Activated T-cell treated with anti-CD3 and anti-CD28 coated beads, Interleukin-2, amount 50 U/mL, for 4 hours (primary cell): ENCODE data around the gene MIGA2. TPM values are rescaled to one million over a fixed set of nuclear protein-coding genes. Genes with fewer than 3 reads are reported as not detected.
"Not testable (repeated sequence)": the region's sequence is repeated elsewhere in the genome, so short reads cannot be mapped to it uniquely, and the experiment has no call there.

Experiments used
- ATAC-seq, 2 donors: fragments of 200-7000 bp; cut with Tn5 transposase; one replicate each; pipeline ENCODE4 v1.10.0; 2021
- DNase-seq: peaks from one replicate; pipeline ENCODE4 v3.0.0-alpha.2; 2020
- H3K27me3 Mint-ChIP-seq: one replicate; pipeline ENCODE4 v1.8.0; 2021; ENCODE audit warnings: low read depth, mixed read lengths
- H3K36me3 Mint-ChIP-seq: one replicate; pipeline ENCODE4 v1.8.0; 2022; ENCODE audit warnings: mixed read lengths; ENCODE audit not compliant: insufficient read depth
- H3K4me1 Mint-ChIP-seq: one replicate; pipeline ENCODE4 v1.8.0; 2021; ENCODE audit warnings: low read depth, mixed read lengths
- H3K4me3 Mint-ChIP-seq: one replicate; pipeline ENCODE4 v1.8.0; 2021; ENCODE audit warnings: mild to moderate bottlenecking, moderate library complexity, mixed read lengths
- H3K9me3 Mint-ChIP-seq: one replicate; pipeline ENCODE4 v1.8.0; 2021; ENCODE audit warnings: mixed read lengths
- total RNA-seq, 3 donors: library from RNA; stranded (reverse); gene quantifications; one replicate each; pipeline ENCODE4 v1.2.1, GENCODE V29; 2021

The MIGA2 gene, protein sequence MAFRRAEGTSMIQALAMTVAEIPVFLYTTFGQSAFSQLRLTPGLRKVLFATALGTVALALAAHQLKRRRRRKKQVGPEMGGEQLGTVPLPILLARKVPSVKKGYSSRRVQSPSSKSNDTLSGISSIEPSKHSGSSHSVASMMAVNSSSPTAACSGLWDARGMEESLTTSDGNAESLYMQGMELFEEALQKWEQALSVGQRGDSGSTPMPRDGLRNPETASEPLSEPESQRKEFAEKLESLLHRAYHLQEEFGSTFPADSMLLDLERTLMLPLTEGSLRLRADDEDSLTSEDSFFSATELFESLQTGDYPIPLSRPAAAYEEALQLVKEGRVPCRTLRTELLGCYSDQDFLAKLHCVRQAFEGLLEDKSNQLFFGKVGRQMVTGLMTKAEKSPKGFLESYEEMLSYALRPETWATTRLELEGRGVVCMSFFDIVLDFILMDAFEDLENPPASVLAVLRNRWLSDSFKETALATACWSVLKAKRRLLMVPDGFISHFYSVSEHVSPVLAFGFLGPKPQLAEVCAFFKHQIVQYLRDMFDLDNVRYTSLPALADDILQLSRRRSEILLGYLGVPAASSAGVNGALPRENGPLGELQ
- total RNA-seq = 10 to 100 TPM; 42.4 to 50.9 (median 46.6) TPM

DNA sequence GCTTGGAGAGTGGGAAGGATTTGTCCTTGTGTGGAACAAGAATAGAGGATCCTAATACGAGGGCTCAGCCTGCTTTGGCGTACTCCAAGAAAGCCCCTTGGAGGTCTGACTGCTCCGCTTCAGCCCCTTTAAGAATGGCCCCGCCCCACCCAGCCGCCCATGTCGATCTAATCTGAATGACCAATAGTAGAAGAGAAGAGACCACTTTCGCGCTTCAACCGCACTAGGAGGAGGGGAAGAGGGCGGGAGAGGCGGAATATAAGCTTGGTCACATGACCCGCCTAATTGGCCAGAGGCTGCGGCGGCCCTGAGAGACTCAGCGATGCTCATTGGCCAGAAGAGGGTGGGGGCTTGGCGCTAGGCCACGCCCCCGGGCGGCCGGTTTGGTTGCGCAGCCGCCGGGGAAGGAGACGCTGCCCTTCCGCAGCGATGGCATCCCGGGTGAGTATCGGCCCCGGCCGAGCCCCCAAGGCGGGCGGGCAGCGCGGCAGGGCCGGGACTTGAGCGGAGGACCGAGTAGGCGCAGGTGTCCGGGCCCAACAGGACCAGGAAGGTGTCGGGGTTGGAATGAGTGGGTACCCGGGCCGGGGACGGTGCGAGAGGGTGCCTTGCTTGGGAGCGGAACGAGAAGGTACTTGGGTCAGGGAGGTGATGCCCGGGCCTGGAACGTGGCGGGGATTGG lies at the start of gene MIGA2:
Gene MIGA2, plus strand, starts transcription at position 386 of the 682 bp plus-strand sequence. CDS start 3,969 bp downstream, outside the sequence.
- H3K4me1 Mint-ChIP-seq = peaks cover 32% of the 10 kb centered on the region
- peak; percentile 99 for ATAC-seq
- H3K9me3 Mint-ChIP-seq = no peaks in the 10 kb centered on the region
- H3K4me3 Mint-ChIP-seq = peak within 1 kb of the TSS; percentile 97
- no peaks in the 10 kb centered on the region for H3K36me3 Mint-ChIP-seq
- DNase-seq = peak; percentile 88
- H3K27me3 Mint-ChIP-seq = no peaks in the 10 kb centered on the region

DNA sequence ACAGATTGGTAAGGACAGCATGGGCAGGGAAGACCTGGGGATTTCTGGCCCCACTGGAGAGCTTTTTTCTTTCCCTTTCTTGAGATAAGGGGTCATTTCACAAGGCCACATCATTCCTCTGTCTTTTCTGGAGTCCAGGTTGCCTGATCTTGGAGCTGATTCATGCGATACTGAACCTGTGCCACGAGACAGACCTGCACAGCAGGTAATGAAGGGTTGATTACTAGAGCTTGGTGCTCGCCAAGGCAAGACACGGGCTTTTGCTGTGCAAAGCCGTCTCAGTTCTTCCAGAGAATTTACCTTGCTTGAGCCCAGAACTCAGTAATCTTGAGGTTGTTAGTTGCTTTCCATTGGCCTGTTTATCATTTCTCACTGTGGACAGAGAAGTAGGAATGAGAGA lies 49.8 kb upstream of the MIGA2 start:
- DNase-seq (no peak), ATAC-seq (no peak)
- Mint-ChIP-seq H3K4me1 (no peaks in the 10 kb centered on the region), H3K36me3 (peaks cover 42% of the 10 kb centered on the region), H3K9me3 (no peaks in the 10 kb centered on the region), H3K27me3 (no peaks in the 10 kb centered on the region), H3K4me3 (no peak overlapping the region)

DNA sequence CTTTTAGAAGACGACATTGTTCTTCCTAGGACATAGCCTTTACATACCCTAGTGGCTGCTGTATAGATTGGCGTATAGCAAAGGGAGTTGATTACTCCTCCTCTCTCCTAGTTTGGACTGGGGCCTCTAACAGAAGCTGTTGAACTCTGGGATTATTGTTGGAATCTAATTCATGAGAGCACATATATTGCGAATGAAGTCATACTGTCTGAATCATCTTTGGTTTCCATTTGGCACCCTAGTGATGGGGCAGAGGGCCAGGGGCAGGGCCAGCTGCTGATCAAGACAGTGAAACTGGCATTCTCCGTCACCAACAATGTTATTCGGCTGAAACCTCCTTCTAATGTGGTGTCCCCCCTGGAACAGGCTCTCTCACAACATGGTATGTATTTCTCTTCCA lies 48.6 kb upstream of the MIGA2 start:
- ATAC-seq (no peak), DNase-seq (no peak)
- Mint-ChIP-seq H3K27me3 (no peaks in the 10 kb centered on the region), H3K9me3 (no peaks in the 10 kb centered on the region), H3K4me1 (no peaks in the 10 kb centered on the region), H3K36me3 (peaks cover 39% of the 10 kb centered on the region), H3K4me3 (no peak overlapping the region)

DNA sequence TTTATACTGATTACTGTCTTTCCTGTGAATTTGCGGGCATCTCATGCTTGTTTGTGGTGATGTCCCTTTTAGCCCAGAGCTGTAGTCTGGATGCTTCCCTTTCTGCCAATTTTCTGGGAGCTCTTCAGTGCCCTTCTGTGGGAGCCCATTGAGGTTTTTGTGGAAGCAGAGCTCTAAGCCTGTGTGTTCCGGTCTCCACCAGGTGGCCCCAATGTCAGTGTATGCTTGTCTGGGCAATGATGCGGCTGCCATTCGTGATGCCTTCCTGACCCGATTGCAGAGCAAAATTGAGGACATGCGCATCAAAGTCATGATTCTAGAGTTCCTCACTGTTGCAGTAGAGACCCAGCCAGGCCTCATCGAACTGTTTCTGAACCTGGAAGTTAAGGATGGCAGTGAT lies 43.4 kb upstream of the MIGA2 start:
- Mint-ChIP-seq H3K36me3 (peaks cover 48% of the 10 kb centered on the region), H3K4me1 (peaks cover 12% of the 10 kb centered on the region), H3K4me3 (no peak overlapping the region), H3K27me3 (no peaks in the 10 kb centered on the region), H3K9me3 (no peaks in the 10 kb centered on the region)
- no peak for ATAC-seq
- no peak for DNase-seq

DNA sequence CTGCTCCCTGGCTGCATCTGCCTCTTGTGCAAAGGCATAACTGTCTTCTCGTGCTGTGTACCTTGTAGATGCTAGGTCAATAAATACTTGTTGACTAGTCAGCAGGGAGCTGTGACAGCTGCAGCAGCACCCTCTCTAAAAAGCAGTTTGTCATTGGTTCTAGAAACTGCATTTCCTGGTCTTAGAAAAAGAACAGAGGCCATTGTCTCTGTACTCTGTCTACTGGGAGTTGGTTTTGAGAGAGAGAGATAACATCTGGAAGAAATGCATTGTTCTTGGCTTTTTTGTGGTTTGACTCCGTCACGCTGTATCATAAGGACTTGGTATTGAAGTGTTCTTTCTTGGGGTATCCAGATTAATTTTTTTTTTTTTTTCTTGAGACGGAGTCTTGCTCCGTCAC lies 40.6 kb upstream of the MIGA2 start:
- DNase-seq = no peak
- ATAC-seq = no peak
- Mint-ChIP-seq H3K27me3 (no peaks in the 10 kb centered on the region), H3K4me1 (peaks cover 12% of the 10 kb centered on the region), H3K9me3 (no peaks in the 10 kb centered on the region), H3K4me3 (no peak overlapping the region), H3K36me3 (peaks cover 45% of the 10 kb centered on the region)

DNA sequence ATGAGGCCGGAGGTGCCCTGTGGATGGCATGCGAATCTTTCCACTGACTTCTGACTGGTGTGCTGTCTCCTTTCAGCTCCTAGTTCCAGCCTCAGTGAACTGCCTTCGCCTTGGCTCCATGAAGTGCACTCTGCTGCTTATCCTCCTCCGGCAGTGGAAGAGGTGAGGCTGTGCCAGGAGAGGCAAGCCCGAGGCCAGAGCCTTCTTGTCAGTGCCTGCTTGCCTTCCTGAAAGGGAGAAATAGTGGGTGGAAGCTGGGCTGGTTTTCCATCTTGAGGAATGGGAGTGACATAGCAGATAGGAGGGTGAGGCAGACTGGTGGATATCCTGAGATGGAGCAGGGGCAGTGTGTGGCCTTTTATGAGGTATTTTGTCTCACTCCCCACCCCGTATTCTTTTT lies 38.0 kb upstream of the MIGA2 start:
- Mint-ChIP-seq H3K9me3 (no peaks in the 10 kb centered on the region), H3K36me3 (peaks cover 50% of the 10 kb centered on the region), H3K4me1 (peaks cover 12% of the 10 kb centered on the region), H3K4me3 (no peak overlapping the region), H3K27me3 (no peaks in the 10 kb centered on the region)
- no peak for DNase-seq
- no peak for ATAC-seq

DNA sequence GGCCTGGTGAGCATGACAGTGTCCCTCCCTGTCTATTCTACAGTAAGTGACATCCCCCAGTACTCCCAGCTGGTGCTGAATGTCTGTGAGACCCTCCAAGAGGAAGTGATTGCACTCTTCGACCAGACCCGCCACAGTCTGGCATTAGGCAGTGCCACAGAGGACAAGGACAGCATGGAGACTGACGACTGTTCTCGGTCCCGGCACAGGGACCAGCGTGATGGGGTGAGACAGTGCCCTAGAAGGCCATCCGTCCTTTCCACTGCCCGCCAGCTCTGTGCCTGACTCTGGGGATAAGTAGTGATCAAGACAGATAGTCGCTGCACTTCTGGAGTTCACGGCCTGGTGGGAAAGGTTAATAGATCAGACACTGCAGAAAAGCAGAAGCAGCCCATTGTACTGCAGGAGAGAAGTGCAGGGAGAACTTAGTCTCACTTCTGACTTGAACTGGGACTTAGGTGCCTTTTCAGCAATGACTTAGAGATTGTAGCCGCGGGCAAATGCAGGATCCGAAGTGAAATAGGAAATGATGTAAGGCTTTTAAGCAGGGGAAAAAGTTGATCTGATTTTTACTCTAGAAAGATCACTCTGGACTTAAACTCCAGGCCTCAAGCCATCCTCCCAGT lies 36.7 kb upstream of the MIGA2 start:
- H3K27me3 Mint-ChIP-seq = no peaks in the 10 kb centered on the region
- H3K4me1 Mint-ChIP-seq = peaks cover 9% of the 10 kb centered on the region
- peaks cover 38% of the 10 kb centered on the region for H3K36me3 Mint-ChIP-seq
- no peaks in the 10 kb centered on the region for H3K9me3 Mint-ChIP-seq
- ATAC-seq = no peak
- H3K4me3 Mint-ChIP-seq = no peak overlapping the region
- DNase-seq = no peak

DNA sequence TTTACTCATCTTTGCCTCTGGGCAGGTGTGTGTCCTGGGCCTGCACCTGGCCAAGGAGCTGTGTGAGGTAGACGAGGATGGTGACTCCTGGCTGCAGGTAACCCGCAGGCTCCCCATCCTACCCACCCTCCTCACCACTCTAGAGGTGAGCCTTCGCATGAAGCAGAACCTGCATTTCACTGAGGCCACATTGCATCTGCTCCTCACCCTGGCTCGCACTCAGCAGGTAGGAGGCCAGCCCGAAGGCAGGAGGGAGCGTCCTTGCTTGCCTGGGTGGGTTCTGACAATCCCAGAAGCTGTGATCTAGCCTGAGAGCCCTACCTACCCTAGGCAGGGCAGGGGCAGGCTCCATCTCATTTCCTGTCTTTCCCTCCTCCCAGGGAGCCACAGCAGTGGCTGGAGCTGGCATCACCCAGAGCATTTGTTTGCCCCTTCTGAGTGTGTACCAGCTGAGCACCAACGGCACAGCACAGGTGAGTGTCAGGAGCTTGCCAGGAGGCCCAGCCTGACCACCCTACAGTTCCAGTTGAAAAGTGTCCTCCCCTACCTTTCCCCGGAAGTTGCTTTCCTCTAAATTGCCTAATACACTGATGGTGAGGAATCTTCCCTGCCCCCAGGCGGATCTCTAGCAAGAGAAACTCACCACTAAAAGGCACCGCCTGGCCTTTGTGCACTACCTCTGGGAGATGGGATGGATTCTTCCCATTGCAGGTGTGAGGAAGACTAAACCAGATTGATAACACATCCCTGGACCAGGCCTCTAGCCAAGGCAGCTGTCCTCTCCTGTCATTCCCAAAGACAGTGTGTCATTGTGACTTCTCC lies 34.7 kb upstream of the MIGA2 start:
- Mint-ChIP-seq H3K4me1 (no peaks in the 10 kb centered on the region), H3K27me3 (no peaks in the 10 kb centered on the region), H3K4me3 (no peak overlapping the region), H3K36me3 (peaks cover 33% of the 10 kb centered on the region), H3K9me3 (no peaks in the 10 kb centered on the region)
- no peak for DNase-seq
- ATAC-seq = no peak

DNA sequence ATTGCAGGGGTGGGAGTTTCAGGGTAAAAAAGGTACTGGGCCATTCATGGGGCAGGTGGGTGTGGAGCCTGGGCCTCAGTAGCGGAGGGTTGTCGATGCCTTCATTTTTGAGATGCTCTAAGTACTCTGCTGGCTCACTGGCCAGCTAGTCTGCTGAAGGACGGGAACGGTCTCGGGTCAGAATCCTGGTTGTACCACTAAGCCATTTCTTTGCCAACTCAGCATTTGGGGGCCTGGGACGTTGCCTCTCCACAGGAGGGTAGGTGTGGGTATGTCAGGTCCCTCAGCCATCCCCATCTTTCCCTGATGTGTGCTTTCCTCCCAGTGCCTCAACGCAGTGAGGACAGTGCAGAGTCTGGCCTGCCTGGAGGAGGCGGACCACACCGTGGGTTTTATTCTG lies 33.4 kb upstream of the MIGA2 start:
- H3K4me3 Mint-ChIP-seq = no peak overlapping the region
- H3K36me3 Mint-ChIP-seq = peaks cover 32% of the 10 kb centered on the region
- no peaks in the 10 kb centered on the region for H3K27me3 Mint-ChIP-seq
- H3K9me3 Mint-ChIP-seq = no peaks in the 10 kb centered on the region
- DNase-seq = no peak
- no peak for ATAC-seq
- H3K4me1 Mint-ChIP-seq = no peaks in the 10 kb centered on the region

DNA sequence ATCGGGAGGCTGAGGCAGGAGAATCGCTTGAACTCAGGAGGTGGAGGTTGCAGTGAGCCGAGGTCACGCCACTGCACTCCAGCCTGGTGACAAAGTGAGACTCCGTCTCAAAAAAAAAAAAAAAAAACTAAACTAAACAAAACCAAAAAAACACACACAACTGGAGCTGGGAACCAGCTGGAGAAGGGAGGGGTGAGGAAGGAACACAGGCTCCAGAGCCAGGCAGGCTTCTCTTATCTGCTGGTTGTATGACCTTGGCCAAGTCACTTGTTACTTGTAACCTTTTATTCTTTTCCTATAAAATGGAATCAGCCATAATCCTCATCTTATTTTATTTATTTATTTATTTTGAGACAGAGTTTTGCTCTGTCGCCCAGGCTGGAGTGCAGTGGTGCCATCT lies 32.3 kb upstream of the MIGA2 start:
- H3K36me3 Mint-ChIP-seq = peaks cover 32% of the 10 kb centered on the region
- DNase-seq, ATAC-seq, H3K4me3 Mint-ChIP-seq, H3K4me1 Mint-ChIP-seq, H3K27me3 Mint-ChIP-seq, H3K9me3 Mint-ChIP-seq: not testable (repeated sequence)

DNA sequence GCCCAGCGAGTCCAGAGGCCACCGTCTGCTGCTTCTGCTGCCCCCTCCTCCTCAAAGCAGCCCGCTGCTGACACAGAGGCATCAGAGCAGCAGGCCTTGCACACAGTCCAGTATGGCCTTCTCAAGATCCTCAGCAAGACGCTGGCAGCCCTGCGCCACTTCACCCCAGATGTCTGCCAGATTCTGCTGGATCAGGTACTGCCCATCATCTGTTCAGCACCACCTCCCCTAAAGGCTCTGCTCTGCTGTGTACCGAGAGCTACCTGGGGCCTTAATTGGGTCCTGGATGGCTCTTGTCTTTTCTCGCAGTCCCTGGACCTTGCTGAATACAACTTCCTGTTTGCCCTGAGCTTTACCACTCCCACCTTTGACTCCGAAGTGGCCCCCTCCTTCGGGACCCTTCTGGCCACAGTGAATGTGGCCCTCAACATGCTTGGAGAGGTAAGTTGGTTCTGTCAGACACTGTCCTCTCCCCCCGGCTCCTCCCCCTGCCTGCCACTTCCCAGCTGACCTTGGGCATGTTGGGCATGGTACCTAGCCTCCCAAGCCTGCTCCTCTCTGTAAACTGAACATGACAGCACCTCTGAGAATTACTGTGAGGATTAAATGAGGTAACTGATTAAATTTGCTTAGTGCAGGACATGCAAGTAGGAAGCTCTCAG lies 31.0 kb upstream of the MIGA2 start:
- H3K9me3 Mint-ChIP-seq = no peaks in the 10 kb centered on the region
- ATAC-seq (no peak), DNase-seq (no peak)
- no peak overlapping the region for H3K4me3 Mint-ChIP-seq
- peaks cover 28% of the 10 kb centered on the region for H3K36me3 Mint-ChIP-seq
- H3K4me1 Mint-ChIP-seq = no peaks in the 10 kb centered on the region
- H3K27me3 Mint-ChIP-seq = no peaks in the 10 kb centered on the region

DNA sequence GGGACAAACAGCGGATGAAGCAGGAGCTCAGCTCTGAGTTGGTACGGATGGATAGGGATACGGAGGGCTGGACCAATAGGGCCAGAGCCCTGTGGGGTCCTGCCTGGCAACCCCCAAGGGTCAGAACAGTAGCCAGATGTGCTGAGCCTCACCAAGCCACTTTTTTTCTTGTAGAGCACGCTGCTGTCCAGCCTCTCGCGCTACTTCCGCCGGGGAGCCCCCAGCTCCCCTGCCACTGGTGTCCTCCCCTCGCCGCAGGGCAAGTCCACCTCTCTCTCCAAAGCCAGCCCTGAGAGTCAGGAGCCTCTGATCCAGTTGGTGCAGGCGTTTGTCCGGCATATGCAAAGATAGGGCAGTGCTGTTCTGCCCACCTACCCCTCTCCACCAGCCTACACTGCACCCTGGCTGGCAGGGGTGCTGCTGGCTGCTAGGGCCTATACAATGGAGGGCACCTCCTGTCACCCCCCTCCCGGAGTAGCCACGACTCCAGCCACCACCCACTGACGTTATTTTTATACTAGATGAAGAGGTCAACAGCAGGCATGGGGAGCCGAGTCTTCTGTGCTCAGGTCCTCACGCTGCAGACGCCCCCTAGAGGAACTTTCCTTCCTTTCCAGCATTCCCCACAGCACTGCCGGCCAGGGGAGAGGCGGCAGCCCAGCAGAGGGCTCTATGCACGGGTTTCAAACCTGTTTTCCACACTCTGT lies 29.9 kb upstream of the MIGA2 start:
- Mint-ChIP-seq H3K4me3 (no peak overlapping the region), H3K9me3 (no peaks in the 10 kb centered on the region), H3K4me1 (no peaks in the 10 kb centered on the region), H3K27me3 (no peaks in the 10 kb centered on the region), H3K36me3 (peaks cover 22% of the 10 kb centered on the region)
- ATAC-seq = peak; percentile 73 to 74
- peak; percentile 38 for DNase-seq
